Measurements from ENCODE around the gene NRG3.

DNA sequence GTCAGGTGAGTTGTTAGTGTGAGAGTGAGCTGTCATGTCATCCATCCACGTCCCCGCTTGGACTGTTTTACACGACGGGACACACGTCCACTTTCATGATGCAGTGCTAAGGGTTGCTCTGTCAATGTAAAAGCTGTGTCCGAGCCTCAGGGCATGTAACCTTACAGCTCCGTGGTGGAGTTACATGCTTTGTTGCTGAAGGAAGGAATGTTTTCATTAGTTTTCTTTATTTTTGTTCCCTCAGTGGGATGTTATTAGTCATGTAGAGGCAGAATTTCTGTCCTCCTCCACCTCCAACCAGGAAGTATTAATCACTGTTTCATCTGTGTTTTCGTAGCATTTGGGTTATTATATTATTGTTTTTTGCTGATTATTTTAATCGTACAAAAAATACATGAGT is 88.6 kb downstream of the NRG3 start:
- TF ChIP-seq, protein P1, sequence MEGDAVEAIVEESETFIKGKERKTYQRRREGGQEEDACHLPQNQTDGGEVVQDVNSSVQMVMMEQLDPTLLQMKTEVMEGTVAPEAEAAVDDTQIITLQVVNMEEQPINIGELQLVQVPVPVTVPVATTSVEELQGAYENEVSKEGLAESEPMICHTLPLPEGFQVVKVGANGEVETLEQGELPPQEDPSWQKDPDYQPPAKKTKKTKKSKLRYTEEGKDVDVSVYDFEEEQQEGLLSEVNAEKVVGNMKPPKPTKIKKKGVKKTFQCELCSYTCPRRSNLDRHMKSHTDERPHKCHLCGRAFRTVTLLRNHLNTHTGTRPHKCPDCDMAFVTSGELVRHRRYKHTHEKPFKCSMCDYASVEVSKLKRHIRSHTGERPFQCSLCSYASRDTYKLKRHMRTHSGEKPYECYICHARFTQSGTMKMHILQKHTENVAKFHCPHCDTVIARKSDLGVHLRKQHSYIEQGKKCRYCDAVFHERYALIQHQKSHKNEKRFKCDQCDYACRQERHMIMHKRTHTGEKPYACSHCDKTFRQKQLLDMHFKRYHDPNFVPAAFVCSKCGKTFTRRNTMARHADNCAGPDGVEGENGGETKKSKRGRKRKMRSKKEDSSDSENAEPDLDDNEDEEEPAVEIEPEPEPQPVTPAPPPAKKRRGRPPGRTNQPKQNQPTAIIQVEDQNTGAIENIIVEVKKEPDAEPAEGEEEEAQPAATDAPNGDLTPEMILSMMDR (tag by site-specific recombination; IDR thresholded peaks at IDR 0.05) = no peak
- TF ChIP-seq SCRT2 (tag by site-specific recombination; IDR thresholded peaks at IDR 0.05) (no peak), ZNF274 (IDR thresholded peaks at IDR 0.05; ENCODE audit: low read length) (no peak), ZNF274 (tag by site-specific recombination; IDR thresholded peaks at IDR 0.05; ENCODE audit: borderline replicate concordance) (no peak), HOXA7 (CRISPR knock-in tag; IDR thresholded peaks at IDR 0.05; ENCODE audit: borderline replicate concordance) (no peak), ZNF664 (tag by site-specific recombination; IDR thresholded peaks at IDR 0.05) (no peak), ZNF600 (tag by site-specific recombination; IDR thresholded peaks at IDR 0.05) (no peak), ZEB2 (tag by site-specific recombination; IDR thresholded peaks at IDR 0.05) (no peak), ZNF843 (tag by site-specific recombination; IDR thresholded peaks at IDR 0.05) (no peak), ZNF211 (tag by site-specific recombination; IDR thresholded peaks at IDR 0.05; ENCODE audit: low read depth) (no peak), ZBTB20 (tag by site-specific recombination; IDR thresholded peaks at IDR 0.05) (no peak), BCL11B (tag by site-specific recombination; IDR thresholded peaks at IDR 0.05; ENCODE audit: low read depth) (no peak)
- TF ChIP-seq, protein P2, sequence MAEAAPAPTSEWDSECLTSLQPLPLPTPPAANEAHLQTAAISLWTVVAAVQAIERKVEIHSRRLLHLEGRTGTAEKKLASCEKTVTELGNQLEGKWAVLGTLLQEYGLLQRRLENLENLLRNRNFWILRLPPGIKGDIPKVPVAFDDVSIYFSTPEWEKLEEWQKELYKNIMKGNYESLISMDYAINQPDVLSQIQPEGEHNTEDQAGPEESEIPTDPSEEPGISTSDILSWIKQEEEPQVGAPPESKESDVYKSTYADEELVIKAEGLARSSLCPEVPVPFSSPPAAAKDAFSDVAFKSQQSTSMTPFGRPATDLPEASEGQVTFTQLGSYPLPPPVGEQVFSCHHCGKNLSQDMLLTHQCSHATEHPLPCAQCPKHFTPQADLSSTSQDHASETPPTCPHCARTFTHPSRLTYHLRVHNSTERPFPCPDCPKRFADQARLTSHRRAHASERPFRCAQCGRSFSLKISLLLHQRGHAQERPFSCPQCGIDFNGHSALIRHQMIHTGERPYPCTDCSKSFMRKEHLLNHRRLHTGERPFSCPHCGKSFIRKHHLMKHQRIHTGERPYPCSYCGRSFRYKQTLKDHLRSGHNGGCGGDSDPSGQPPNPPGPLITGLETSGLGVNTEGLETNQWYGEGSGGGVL (tag by site-specific recombination; IDR thresholded peaks at IDR 0.05) = no peak
- TF ChIP-seq, protein P3, sequence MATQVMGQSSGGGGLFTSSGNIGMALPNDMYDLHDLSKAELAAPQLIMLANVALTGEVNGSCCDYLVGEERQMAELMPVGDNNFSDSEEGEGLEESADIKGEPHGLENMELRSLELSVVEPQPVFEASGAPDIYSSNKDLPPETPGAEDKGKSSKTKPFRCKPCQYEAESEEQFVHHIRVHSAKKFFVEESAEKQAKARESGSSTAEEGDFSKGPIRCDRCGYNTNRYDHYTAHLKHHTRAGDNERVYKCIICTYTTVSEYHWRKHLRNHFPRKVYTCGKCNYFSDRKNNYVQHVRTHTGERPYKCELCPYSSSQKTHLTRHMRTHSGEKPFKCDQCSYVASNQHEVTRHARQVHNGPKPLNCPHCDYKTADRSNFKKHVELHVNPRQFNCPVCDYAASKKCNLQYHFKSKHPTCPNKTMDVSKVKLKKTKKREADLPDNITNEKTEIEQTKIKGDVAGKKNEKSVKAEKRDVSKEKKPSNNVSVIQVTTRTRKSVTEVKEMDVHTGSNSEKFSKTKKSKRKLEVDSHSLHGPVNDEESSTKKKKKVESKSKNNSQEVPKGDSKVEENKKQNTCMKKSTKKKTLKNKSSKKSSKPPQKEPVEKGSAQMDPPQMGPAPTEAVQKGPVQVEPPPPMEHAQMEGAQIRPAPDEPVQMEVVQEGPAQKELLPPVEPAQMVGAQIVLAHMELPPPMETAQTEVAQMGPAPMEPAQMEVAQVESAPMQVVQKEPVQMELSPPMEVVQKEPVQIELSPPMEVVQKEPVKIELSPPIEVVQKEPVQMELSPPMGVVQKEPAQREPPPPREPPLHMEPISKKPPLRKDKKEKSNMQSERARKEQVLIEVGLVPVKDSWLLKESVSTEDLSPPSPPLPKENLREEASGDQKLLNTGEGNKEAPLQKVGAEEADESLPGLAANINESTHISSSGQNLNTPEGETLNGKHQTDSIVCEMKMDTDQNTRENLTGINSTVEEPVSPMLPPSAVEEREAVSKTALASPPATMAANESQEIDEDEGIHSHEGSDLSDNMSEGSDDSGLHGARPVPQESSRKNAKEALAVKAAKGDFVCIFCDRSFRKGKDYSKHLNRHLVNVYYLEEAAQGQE (tag by site-specific recombination; IDR thresholded peaks at IDR 0.05) = no peak
- TF ChIP-seq, protein P4, sequence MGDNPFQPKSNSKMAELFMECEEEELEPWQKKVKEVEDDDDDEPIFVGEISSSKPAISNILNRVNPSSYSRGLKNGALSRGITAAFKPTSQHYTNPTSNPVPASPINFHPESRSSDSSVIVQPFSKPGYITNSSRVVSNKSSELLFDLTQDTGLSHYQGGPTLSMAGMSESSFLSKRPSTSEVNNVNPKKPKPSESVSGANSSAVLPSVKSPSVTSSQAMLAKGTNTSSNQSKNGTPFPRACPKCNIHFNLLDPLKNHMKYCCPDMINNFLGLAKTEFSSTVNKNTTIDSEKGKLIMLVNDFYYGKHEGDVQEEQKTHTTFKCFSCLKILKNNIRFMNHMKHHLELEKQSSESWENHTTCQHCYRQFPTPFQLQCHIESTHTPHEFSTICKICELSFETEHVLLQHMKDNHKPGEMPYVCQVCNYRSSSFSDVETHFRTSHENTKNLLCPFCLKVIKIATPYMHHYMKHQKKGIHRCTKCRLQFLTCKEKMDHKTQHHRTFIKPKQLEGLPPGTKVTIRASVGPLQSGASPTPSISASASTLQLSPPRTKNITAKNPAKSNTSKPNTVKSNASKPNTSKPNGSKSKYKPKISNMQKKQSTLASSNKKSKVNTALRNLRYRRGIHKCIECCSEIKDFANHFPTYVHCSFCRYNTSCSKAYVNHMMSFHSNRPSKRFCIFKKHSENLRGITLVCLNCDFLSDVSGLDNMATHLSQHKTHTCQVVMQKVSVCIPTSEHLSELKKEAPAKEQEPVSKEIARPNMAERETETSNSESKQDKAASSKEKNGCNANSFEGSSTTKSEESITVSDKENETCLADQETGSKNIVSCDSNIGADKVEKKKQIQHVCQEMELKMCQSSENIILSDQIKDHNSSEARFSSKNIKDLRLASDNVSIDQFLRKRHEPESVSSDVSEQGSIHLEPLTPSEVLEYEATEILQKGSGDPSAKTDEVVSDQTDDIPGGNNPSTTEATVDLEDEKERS (tag by site-specific recombination; IDR thresholded peaks at IDR 0.05) = no peak

All from HEK293 (cell line).